HG03460 (cell line): ENCODE results near the gene COL5A1.

Experiments used
- ATAC-seq: cut with Tn5 transposase; IDR thresholded peaks from one replicate; pipeline ENCODE4 v1.9.1; 2021; ENCODE audit not compliant: unreplicated experiment

Gene COL5A1

DNA sequence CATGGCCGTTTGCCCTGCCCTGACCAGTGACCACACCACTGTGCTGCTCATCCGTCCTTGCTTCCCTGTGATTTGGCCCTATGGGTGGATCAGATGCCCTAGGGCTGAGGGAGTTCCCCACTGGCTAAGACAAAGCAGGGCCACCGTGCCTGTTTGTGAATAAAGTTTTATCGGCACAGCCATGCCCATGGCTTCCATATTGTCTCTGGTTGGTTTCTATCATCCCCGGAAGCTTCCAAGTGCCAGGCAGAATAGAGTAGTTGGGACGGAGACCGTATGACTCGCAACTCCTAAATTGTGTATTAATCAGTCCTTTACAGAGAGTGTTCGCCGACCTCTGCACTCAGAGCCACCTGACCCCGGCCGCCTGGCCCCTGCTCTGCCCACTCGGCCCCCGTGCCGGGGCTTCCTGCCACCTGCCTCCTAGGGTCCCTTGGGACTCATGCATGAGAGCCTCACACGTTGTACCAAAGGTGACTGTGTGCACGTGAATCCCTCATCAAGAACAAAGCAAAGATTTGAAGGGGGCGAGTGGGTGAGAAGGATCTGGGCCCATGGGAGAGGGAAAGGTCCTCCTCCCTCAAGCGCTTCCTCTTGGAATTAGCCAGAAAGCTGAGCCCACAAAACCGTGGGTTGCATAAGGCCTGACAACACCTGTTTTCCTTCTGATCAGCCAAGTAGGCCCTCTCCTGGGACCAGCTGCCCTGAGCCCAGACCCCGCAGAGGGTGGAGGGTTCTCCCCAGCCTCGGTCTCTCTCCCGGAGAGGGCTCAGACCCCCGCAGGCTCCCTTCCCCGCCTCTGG lies 227.3 kb downstream of the COL5A1 start:
- ATAC-seq: no peak

DNA sequence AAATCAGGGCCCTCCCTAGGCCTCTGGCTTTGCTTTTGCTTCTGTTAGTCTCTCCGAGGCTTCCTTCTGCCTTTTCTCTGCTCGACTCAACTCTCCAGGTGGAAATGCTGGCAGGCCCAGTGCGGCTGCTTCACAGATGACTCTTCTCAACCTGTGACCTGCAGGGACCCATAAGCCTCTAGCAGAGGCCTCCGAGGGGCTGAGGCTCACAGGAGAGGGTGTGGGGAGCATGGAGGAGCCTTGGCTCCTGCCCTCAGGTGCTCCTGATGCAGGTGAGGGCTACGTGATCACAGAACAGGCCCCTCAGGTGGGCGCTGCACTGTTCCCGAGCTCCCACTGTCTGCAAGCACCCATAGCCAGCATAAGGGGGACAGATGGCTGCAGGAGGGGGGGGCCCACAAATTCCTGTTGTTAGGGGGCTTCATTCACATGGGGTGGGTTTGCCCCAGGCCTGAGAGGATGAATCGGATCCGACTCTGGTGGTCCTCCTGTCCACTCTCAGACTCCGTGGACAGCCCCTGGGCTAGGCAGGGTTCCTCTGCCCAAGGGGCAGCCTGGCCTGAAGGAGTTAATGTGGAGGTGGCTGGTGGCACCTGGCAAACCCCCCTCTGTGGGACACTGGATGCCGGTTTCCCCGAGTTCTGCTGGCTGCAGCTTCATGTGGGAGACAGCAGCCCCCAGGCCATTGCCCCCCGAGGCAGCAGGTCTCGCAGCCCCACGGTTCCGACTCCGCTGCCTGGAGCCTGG lies 228.1 kb downstream of the COL5A1 start:
- ATAC-seq: no peak

DNA sequence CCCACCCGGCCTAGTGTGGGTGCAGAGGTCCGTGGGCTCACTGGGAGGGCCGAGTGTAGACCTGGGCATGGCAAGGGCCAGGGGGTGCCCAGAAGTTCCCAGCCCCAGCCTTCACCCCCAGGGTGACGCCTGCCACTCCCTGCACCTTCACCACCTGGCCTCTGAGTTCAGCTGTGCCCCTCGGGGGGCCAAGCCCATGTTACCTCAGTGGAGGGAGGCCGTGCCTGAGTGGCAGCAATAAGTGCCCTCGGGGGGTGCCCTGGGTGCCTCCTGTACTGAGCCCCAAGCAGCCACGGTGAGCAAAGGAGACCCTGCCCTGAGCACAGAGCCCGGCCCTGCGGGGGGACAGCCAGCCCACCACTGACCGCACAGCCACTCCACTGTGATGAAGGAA lies 228.7 kb downstream of the COL5A1 start:
- no peak for ATAC-seq

DNA sequence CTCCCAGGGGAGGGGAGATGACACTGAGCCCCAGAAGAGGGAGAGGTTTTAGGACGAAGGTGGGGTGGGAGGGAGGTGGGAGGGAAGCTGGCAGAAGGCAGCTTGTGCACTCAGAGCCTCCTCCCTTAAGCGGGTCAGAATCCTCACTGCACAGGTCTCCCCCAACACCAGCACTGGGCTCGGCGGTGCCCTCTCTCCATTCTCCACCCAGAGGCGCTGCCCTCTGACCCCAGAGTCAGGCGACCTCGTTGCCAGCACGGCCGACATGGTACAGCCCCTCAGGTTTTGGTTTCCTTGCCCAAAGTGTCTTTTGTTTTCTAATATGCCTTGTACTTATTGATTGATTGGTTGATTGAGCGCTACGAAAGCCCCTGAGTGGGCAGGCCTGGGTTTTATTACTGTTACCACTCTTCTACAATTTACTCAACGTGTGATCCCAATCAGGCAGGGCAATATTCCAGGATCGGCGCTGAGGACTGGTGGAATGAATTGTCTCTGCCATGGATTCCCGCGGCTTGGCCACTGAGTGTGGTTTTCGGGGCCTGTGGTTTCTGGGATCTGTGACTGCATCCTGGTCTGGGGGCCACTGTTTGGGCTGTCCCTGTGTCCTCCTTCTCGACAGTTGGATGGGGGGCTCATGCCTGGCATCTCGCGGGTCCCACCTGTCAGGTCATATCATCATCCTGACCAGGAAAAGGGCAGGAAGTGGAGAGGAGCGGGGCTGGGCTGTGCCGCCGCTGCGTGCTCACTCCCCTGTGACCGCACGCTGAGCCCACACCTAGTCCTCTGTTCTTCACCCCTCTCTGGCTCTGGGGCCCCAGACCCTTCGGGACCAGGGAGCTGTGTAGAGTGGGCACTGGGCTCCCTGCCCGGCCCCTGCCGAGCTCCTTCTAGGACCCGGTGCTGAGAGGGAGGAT lies 229.4 kb downstream of the COL5A1 start:
- ATAC-seq: no peak

DNA sequence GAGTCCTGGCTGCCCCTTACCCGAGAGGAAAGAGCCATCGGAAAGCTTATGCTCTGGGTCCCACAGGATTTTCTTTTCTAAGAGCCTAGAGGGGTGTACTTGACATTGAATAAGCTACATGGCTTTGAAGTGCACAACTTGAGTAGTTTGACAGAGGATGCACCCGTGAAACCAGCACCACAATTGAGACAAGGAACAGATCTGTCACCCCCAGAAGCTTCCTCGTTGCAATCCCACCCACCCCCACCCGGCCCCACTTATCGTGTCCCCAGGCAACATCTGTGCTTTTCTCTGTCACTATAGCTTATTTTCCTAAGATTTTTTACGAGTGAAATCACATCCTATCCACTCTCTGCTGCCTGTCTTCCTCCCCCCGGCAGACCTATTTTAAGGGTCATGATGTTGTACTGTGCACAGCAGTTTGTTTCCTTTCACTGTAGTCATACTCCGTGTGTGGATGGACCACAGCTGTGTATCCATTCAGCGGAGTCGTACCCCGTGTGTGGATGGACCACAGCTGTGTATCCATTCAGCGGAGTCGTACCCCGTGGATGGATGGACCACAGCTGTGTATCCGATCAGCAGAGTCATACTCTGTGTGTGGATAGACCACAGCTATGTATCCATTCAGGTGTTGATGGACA lies 230.2 kb downstream of the COL5A1 start:
- no peak for ATAC-seq

DNA sequence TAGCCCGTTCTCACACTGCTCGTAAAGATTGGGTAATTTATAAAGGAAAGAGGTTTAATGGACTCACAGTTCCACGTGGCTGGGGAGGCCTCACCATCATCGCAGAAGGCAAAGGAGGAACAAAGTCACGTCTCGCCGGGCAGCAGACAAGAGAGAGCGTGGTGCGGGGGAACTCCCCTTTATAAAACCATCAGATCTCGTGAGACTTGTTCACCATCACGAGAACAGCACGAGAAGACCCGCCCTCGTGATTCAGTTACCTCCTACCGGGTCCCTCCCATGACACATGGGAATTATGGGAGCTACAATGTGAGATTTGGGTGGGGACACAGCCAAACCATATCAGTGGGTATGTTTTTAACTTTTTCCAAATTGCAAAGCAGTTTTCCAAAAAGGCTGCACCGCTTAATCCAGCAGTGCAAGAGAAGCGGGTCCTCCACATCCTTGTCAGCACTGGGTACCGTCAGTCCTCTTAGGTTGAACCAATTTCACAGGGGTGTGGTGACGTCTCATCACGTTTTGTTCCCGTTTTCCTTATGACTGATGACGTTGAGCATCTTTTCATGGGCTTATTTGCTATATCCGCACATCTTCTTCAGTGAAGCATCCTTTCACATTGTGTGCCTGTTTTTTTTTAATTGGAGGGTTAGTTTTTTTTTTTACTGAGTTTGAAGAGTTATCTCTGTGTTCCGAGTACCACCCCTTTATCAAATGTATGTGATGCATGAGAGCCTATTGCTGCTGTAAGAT lies 231.1 kb downstream of the COL5A1 start:
- ATAC-seq: no peak

DNA sequence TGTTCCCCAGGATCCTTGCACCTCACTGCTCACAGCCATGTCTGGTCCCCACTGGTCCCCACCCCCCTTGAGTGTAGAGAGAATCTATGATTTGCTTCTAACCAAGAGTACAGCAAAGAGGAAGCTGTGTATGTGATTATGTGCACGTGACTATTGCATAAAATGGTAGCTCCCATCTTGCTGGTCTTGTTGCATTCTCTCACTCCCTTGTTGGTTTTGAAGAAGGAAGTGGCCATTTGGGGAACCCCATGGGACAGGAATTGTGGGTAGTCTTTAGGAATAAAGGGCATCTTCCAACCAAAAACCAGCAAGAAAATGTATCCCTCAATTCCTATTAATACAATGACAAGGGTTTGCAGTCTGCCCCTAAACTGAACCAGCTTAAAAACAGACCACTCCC lies 233.8 kb downstream of the COL5A1 start:
- no peak for ATAC-seq

DNA sequence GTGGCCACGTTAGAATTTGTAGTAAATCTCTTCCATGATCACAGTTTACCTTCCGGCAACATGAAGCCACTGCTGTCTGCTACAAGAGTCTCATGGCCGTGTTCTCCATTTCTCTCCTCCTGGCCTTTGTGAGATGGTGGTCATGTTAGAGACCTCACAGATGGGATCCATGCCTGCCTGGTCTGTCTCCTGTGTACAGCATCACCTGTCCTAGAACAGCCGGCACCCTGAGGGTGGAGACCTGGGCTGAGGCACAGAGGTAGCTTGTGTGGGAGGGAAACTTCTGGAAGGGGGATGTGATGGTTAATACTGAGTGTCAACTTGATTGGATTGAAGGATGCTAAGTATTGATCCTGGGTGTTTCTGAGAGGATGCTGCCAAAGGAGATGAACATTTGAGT lies 235.9 kb downstream of the COL5A1 start:
- no peak for ATAC-seq

DNA sequence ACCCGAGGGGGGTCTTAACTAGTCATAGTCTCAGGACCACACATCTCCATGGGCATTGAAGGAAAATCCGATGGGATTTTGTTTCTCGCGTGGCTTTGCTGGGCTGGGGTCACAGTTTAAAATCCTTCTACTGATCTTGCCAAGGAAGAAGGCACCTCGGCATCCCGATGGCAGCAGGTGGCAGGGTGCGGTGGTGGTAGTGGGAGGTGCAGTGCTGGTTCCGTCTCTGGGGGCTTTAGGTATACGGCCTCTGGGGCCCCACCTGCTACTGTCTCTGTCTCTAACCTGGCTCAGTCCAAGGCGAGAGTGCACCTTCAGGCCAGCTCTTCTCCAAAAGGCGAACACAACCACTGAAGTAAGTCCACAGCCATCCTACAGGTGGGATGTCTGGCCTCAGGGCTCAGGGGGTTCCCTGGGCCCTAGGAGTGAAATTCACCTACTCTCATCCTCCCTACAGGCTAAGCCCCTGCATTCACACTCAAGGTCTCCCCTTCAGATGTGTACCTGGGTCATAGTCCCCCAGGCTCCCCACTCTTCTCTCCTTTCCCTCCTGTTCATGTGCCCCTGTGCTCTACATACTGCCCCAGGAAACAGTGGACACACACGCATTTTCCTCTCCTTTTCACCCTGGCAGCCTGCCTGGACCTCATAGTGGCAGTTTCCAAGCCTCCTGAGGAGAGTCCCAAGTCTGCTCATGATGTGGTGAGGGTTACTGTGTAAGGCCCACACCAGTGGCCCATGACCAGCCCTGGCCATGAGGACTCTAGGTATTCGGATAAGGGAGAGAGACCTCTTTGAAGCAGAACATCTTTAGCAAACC lies 238.3 kb downstream of the COL5A1 start:
- no peak for ATAC-seq

DNA sequence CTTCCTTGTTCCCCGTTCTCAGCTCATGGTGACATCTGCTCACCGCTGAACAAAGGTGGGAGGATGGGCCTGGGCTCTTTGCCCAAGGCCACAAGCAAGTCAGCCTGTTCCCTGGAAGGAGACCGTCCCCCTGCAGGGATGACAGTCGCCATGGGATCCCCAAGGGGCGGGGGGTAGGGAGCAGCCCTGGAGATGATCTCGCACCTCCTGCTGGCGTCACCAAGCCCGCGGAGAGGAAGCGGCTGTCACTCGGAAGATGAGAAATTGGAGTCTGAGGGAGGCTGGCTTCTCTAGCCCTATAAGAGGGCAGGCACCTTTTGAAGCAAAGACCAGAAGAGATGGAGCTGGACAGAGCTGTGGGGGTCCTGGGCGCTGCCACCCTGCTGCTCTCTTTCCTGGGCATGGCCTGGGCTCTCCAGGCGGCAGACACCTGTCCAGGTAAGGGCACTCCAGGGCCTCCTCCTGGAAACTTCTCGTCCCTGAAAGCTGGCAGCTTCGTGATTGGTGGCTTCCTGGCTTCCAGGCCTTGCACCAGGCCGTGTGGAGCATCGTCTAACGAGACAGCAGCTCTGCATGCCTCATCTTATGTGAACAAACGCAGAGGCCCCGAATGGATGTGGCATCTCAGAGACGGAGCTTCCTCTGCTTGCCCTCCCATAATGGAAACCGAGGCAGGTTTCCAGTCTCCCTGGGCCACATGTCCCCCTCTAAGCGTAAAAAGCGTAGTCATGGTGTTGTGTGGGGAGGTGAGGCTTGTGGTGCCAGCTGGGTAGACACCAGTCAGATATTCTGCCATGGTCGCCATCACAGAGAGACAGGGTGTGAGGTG lies 239.1 kb downstream of the COL5A1 start, which contains the start of gene FCN2:
Gene FCN2, plus strand, starts transcription at position 327 of the 829 bp plus-strand sequence. Its CDS starts 12 bp downstream, at position 339.
- ATAC-seq: no peak

DNA sequence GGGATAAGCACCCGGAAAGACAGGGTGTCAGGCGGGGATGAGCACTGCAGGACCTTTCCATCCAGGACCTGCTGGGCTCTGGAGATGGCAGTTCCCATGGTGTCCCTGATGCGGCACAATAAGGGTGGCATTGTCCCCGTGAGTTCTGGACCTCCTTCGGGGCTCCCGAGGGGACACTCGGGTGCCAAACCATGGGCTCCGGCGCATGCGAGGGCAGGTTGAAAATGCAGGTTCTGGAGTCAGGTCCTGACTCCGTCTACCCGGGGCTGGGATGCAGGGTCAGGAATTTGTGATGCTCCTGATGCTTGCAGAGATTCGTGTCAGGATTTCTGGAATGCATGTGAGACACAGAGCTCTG lies 239.7 kb downstream of the COL5A1 start:
- no peak for ATAC-seq

DNA sequence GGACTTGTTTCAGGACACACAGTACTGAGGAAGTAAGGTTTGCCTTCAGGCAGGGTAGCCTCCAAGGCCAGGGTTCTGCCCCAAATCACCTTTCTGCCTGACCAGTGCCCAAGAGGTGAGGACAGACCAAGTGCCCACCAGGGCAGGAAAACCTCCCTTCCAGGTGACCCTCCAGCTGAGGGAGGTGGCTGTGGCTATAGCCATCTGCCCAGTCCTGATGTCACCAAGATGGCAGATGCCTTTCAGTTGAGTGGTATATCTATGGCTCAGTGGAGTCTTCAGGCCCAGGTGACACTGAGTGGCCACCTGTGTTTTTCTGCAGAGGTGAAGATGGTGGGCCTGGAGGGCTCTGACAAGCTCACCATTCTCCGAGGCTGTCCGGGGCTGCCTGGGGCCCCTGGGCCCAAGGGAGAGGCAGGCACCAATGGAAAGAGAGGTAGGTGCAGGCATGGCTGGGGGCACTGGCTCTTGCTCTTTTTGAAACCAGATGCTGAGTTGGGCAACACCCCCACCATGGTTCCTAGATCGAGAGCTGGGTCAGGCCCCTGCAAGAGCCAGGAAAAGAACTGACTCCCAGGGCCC lies 240.7 kb downstream of the COL5A1 start:
- ATAC-seq: no peak

DNA sequence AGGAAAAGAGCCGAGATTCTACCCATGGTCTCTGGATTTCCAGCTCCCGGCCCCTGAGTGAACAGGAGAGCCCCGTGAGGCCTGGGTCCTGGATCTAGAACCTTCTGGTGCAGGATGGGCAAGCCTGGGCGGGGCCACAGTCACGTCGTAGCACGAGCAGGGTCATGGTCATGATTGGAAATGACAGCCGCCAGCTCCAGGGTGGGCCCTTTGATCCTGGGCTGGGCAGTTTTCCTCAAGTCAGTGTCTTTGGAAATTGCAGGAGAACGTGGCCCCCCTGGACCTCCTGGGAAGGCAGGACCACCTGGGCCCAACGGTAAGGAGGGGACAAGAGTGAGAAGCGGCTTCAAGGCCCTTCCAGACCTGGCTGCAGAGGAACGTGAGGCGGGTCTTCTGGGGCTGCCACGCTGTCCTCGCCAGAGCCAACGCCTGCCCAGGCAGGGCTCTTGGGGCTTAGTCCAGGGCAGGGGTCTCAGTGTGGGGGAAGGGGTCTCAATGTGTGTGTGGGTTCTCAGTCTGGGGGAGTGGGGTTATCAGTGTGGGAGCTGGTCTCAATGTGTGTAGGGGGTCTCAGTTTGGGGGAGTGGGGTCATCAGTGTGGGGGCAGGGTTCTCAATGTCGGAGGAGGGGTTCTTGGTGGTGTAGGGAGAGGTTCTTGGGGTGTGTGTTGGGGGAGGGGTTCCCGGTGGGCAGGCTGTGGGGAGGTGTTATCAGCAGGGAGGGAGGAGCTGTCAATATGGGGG lies 241.6 kb downstream of the COL5A1 start:
- no peak for ATAC-seq

DNA sequence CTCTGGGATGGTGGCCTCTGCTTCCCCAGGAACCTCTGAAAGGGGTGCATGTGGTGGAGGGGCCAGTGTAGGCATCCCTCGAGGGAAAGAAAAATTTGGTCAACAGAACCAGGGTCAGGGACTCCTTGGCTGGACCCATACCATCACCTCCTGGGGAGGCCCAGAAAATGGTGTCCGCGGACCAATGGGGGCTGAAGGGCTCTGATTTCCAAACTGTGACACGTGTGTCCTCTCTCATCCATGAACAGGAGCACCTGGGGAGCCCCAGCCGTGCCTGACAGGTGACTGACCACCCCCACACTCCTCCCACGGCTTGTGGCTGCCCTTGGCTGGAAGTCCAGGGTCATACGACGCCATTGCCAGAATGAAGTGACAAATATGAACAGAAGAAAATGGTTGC lies 242.9 kb downstream of the COL5A1 start:
- ATAC-seq: no peak

DNA sequence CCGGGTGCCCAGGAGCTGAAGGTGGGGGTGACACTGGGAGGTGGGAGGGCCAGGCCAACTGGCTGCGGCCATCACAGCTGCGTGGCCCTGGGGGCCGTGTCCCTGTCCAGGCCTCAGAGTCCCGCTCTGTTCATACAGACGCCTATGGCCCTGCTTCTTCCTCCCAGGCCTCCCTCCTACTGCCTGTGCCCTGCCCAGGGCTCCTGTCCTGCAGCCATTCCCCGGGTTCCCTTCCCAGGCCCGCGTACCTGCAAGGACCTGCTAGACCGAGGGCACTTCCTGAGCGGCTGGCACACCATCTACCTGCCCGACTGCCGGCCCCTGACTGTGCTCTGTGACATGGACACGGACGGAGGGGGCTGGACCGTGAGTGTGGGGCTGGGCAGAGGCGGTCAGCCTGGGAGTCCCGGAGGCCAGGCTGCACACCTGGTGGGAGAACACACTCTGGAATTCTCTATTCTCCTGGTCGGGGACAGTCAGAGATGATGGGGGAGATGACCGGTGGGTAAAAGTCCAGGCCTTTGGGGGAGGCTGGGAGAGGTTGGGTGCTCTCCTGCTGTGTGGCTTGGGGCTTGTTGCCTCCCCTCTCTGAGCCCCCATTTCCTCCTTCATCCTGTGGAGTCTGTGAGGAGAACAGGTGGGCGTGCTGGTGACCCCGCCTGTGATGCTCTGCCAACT lies 243.5 kb downstream of the COL5A1 start:
- no peak for ATAC-seq

DNA sequence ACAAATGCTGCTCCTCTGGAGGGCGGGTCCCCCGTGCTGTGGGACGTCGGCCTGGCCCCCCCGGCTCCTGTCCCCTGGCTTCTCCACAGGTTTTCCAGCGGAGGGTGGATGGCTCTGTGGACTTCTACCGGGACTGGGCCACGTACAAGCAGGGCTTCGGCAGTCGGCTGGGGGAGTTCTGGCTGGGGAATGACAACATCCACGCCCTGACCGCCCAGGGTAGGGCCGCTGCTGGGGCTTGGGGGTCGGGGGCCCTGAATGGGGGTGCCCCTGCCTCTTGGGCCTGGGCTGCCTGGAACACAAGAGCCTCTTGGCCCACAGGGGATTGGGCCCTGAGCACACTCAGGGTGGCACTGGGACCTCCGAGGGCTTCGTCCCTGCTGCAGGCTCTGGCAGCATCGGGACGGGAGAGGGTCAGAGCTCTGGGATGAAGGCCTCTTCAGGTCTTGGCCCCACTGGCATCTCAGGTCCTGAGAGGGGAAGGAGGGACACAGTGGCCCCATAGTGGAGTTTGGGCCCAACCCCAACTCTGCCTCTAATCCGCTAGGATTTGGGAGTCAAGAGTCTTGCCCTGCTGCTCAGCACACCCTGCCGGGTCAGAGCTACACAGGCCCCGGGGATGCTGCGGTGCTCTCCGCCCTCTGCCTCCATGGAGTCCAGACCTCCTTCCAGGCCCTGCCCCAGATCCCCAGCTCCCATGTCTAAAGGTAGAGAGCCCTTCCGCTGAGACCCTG lies 244.2 kb downstream of the COL5A1 start:
- ATAC-seq: no peak
